ENCODE data around the gene GLIS1.

DNA sequence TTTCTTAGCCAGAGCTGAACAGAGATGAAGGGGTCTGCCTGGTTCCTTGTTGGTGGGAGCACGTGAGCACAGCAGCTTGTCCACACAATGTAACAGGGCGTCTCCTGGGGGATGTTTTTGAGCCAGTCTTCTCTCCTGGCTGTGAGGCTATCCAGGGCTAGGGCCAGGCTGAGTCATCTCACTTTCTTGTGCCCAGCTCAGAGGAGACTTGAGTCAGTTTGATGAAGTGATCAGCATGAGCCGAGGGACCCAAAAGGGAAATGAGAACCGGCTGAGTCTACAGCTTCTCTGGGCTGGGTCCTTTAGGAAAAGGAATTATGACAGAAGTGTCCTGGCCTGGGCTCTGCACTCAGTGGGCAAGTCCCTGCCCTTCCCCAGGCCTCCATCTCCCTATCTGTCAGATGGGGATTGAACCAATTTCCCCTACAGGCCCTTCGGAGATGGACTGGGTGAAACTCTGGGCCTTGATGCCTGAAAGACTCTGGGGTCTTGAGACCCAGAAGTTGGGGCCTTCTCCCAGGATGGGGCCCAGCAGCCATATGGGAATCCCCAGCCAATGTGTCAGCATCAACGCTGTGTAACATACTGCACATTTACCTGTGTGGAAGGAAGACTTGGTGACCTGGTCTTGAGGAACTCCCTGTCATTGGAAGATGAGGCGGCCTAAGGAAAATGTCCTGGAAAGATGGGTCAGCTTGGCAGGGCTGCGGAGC lies 243.2 kb downstream of the GLIS1 start:
- TF ChIP-seq, protein P1, sequence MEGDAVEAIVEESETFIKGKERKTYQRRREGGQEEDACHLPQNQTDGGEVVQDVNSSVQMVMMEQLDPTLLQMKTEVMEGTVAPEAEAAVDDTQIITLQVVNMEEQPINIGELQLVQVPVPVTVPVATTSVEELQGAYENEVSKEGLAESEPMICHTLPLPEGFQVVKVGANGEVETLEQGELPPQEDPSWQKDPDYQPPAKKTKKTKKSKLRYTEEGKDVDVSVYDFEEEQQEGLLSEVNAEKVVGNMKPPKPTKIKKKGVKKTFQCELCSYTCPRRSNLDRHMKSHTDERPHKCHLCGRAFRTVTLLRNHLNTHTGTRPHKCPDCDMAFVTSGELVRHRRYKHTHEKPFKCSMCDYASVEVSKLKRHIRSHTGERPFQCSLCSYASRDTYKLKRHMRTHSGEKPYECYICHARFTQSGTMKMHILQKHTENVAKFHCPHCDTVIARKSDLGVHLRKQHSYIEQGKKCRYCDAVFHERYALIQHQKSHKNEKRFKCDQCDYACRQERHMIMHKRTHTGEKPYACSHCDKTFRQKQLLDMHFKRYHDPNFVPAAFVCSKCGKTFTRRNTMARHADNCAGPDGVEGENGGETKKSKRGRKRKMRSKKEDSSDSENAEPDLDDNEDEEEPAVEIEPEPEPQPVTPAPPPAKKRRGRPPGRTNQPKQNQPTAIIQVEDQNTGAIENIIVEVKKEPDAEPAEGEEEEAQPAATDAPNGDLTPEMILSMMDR (conservative IDR thresholded peaks at IDR 0.05; ENCODE audit: low read length) = no peak
- TF ChIP-seq EZH2phosphoT487 (IDR thresholded peaks at IDR 0.05; ENCODE audit: borderline replicate concordance) = no peak
